Measurements from ENCODE around the gene GABRA1. TPM values are rescaled to one million over a fixed set of nuclear protein-coding genes. Genes with fewer than 3 reads are reported as not detected.

Gene GABRA1
- not detected for total RNA-seq
- long read RNA-seq, result 0 reads

GRCh38 chr5:161847941-161848391 is at the start of gene GABRA1:
GABRA1 (plus strand) TSS chr5:161848120; CDS start chr5:161850811, 2,691 bp downstream.
- H3K27ac ChIP-seq, result no peak within 1 kb of the TSS
- DNase-seq, result no peak
- intact Hi-C loops (cut with DNase I), result no loop called here
- H3K4me3 ChIP-seq, result no peak within 1 kb of the TSS
- H3K27me3 ChIP-seq, result no peaks in the 10 kb centered on the region
- no peak for ATAC-seq
- under 1% methylated on average over 16 of the region's 16 CpGs for WGBS (ENCODE audit: insufficient coverage, low coverage, low lambda C conversion rate, missing lambda C conversion rate)
- no peaks in the 10 kb centered on the region for H3K9me3 ChIP-seq
- TF ChIP-seq CTCF (IDR thresholded peaks at IDR 0.05), result no peak
- H3K36me3 ChIP-seq, result no peaks in the 10 kb centered on the region
- H3K4me1 ChIP-seq, result no peaks in the 10 kb centered on the region

GRCh38 chr5:161799316-161799715 is 48.6 kb upstream of the GABRA1 start:
- Histone ChIP-seq H3K9me3 (no peaks in the 10 kb centered on the region), H3K27me3 (no peaks in the 10 kb centered on the region), H3K4me1 (no peaks in the 10 kb centered on the region), H3K36me3 (no peaks in the 10 kb centered on the region), H3K27ac (no peak overlapping the region), H3K4me3 (no peak overlapping the region)
- ATAC-seq (no peak), DNase-seq (no peak)
- TF ChIP-seq CTCF (IDR thresholded peaks at IDR 0.05), result no peak
- no peak for TF ChIP-seq POLR2A (IDR thresholded peaks at IDR 0.05)
- intact Hi-C loops (cut with DNase I), result no loop called here
- WGBS (ENCODE audit: insufficient coverage, low coverage, low lambda C conversion rate, missing lambda C conversion rate), result 26% methylated on average over 3 of the region's 3 CpGs

GRCh38 chr5:161804263-161804662 is 43.7 kb upstream of the GABRA1 start:
- no peaks in the 10 kb centered on the region for H3K36me3 ChIP-seq
- DNase-seq (no peak), ATAC-seq (no peak)
- intact Hi-C loops (cut with DNase I), result no loop called here
- H3K4me1 ChIP-seq, result no peaks in the 10 kb centered on the region
- no peak overlapping the region for H3K27ac ChIP-seq
- no peaks in the 10 kb centered on the region for H3K9me3 ChIP-seq
- TF ChIP-seq POLR2A (IDR thresholded peaks at IDR 0.05) (no peak), CTCF (IDR thresholded peaks at IDR 0.05) (no peak)
- H3K4me3 ChIP-seq, result no peak overlapping the region
- H3K27me3 ChIP-seq, result no peaks in the 10 kb centered on the region
- 0% methylated on average over 1 of the region's 1 CpG for WGBS (ENCODE audit: insufficient coverage, low coverage, low lambda C conversion rate, missing lambda C conversion rate)

GRCh38 chr5:161846746-161847145 is 1.2 kb upstream of the GABRA1 start:
- TF ChIP-seq CTCF (IDR thresholded peaks at IDR 0.05) (no peak), POLR2A (IDR thresholded peaks at IDR 0.05) (no peak)
- ATAC-seq (no peak), DNase-seq (no peak)
- 7% methylated on average over 5 of the region's 5 CpGs for WGBS (ENCODE audit: insufficient coverage, low coverage, low lambda C conversion rate, missing lambda C conversion rate)
- Histone ChIP-seq H3K27me3 (no peaks in the 10 kb centered on the region), H3K9me3 (no peaks in the 10 kb centered on the region), H3K4me3 (no peak overlapping the region), H3K36me3 (no peaks in the 10 kb centered on the region), H3K4me1 (no peaks in the 10 kb centered on the region), H3K27ac (no peak overlapping the region)
- intact Hi-C loops (cut with DNase I), result no loop called here

- intact Hi-C loops (cut with DNase I), result no loop called here
- no peak for TF ChIP-seq POLR2A (IDR thresholded peaks at IDR 0.05)
- TF ChIP-seq CTCF (IDR thresholded peaks at IDR 0.05), result no peak
Measured at GRCh38 chr5:161847447-161847846, 473 bp upstream of the GABRA1 start.

More at GRCh38 chr5:161847447-161847846, 473 bp upstream of the GABRA1 start:
- Histone ChIP-seq H3K4me3 (no peak overlapping the region), H3K27ac (no peak overlapping the region), H3K4me1 (no peaks in the 10 kb centered on the region), H3K36me3 (no peaks in the 10 kb centered on the region), H3K9me3 (no peaks in the 10 kb centered on the region), H3K27me3 (no peaks in the 10 kb centered on the region)
- no peak for ATAC-seq
- DNase-seq, result no peak
- 1% methylated on average over 12 of the region's 12 CpGs for whole genome bisulfite sequencing (ENCODE audit: insufficient coverage, low coverage, low lambda C conversion rate, missing lambda C conversion rate)

Measured in right lobe of liver (tissue), 6 donors.